T1000 (cell line): Measurements from ENCODE around the gene HSPA1B.
"Not testable (repeated sequence)": the region's sequence is repeated elsewhere in the genome, so short reads cannot be mapped to it uniquely, and the experiment has no call there.

Experiments
- DNase-seq: peaks from one replicate; lab custom pipeline; 2025; ENCODE audit warnings: mixed read lengths; lab: John Stamatoyannopoulos, UW

The HSPA1B gene

GRCh38 chr6:31826793-31827285 is 699 bp upstream of the HSPA1B start:
- peak; percentile 76 for DNase-seq

- DNase-seq, result no peak
Observed at GRCh38 chr6:31829633-31830283, 2.2 kb downstream of the HSPA1B start.

GRCh38 chr6:31830886-31831335 is 3.4 kb downstream of the HSPA1B start:
- DNase-seq, result no peak

GRCh38 chr6:31831350-31832215 is 4.0 kb downstream of the HSPA1B start:
- DNase-seq, result no peak

GRCh38 chr6:31834367-31835250 is 7.1 kb downstream of the HSPA1B start:
- peak; percentile 78 for DNase-seq

- DNase-seq, result no peak
Observed at GRCh38 chr6:31836047-31836473, 8.5 kb downstream of the HSPA1B start.

GRCh38 chr6:31836474-31837368 is 9.2 kb downstream of the HSPA1B start:
- DNase-seq, result no peak

GRCh38 chr6:31837369-31838113 is 10.0 kb downstream of the HSPA1B start:
- DNase-seq, result no peak

- DNase-seq, result not testable (repeated sequence)
Observed at GRCh38 chr6:31838114-31838553, 10.6 kb downstream of the HSPA1B start.

- no peak for DNase-seq
Observed at GRCh38 chr6:31838968-31839367, 11.4 kb downstream of the HSPA1B start.

GRCh38 chr6:31839779-31840126 is 12.2 kb downstream of the HSPA1B start:
- not testable (repeated sequence) for DNase-seq

- DNase-seq, result no peak
Observed at GRCh38 chr6:31842053-31842452, 14.5 kb downstream of the HSPA1B start.

GRCh38 chr6:31844507-31844906 is 17.0 kb downstream of the HSPA1B start:
- no peak for DNase-seq

GRCh38 chr6:31847276-31847978 is 19.9 kb downstream of the HSPA1B start:
- no peak for DNase-seq

- no peak for DNase-seq
Observed at GRCh38 chr6:31850765-31851484, 23.4 kb downstream of the HSPA1B start.

- no peak for DNase-seq
Observed at GRCh38 chr6:31851485-31851832, 23.9 kb downstream of the HSPA1B start.

- DNase-seq, result not testable (repeated sequence)
Observed at GRCh38 chr6:31851980-31852718, 24.6 kb downstream of the HSPA1B start.

GRCh38 chr6:31857774-31858173 is 30.2 kb downstream of the HSPA1B start:
- not testable (repeated sequence) for DNase-seq
